Heart right ventricle (tissue), 16 donors: Measurements from ENCODE around the gene CLCN1. TPM values are rescaled to one million over a fixed set of nuclear protein-coding genes. Genes with fewer than 3 reads are reported as not detected.

ENCODE experiments used
- ATAC-seq, 8 donors: fragments of 200-7000 bp; cut with Tn5 transposase; one replicate each; pipeline ENCODE4 v1.9.1; 2020; ENCODE audit warnings: mild to moderate bottlenecking in 8 of 8, moderate library complexity in 8 of 8, moderate number of reproducible peaks in 1 of 8
- DNase-seq, 2 donors: peaks; one replicate each; pipeline ENCODE4 v3.0.0-alpha.2; 2020
- H3K27ac ChIP-seq, 10 donors: fragments of 200-600 bp; sonication (generic) in 2 of 10; one replicate each; pipeline versions ENCODE4 v1.5.0 to v1.8.0; 2020 to 2022; ENCODE audit warnings: mild to moderate bottlenecking in 3 of 10
- H3K27me3 ChIP-seq, 7 donors: fragments of 200-600 bp; one replicate each; pipeline ENCODE4 v1.8.0; 2021 to 2022; ENCODE audit warnings: mild to moderate bottlenecking in 2 of 7
- H3K36me3 ChIP-seq, 9 donors: fragments of 200-600 bp; sonication (generic) in 1 of 9; one replicate each; pipeline versions ENCODE4 v1.5.0 to v1.8.0; 2020 to 2022; ENCODE audit warnings: mild to moderate bottlenecking in 2 of 9
- H3K4me1 ChIP-seq, 9 donors: fragments of 200-600 bp; sonication (generic) in 1 of 9; one replicate each; pipeline versions ENCODE4 v1.5.0 to v1.8.0; 2020 to 2022; ENCODE audit warnings: mild to moderate bottlenecking in 4 of 9
- H3K4me3 ChIP-seq, 10 donors: fragments of 200-600 bp; sonication (generic) in 2 of 10; one replicate each; pipeline versions ENCODE4 v1.5.0 to v1.8.0; 2020 to 2022; ENCODE audit warnings: mild to moderate bottlenecking in 7 of 10, moderate library complexity in 2 of 10
- H3K9me3 ChIP-seq, 11 donors: fragments of 200-600 bp in 10 of 11; sonication (generic) in 2 of 11; one replicate each; pipeline versions ENCODE4 v1.5.0 to v1.8.0; 2013 to 2022; ENCODE audit warnings: mild to moderate bottlenecking in 2 of 11, control low read depth in 1 of 11, moderate library complexity in 1 of 11
- CTCF ChIP-seq, 9 donors: fragments of 200-600 bp; sonication (generic) in 2 of 9; IDR thresholded peaks; one replicate each; pipeline versions ENCODE4 v1.5.0 to v1.8.0; 2021 to 2022; ENCODE audit warnings: antibody characterized with exemption in 9 of 9, mild to moderate bottlenecking in 5 of 9, moderate library complexity in 1 of 9
- WGBS, 2 donors: extraction: QIAGEN DNeasy Blood & Tissue Kit; methylation state at CpG; one replicate each; pipeline ENCODE4 v1.1.7; 2013; ENCODE audit warnings: inconsistent platforms in 1 of 2; 5-methylcytosine and 5-hydroxymethylcytosine counted together
- intact Hi-C, 10 donors: fragments of 100-400 bp; cut with DNase I; formaldehyde crosslinking; loops; one replicate each; pipeline versions ENCODE4 v1.11.1 to v1.14.2; 2022
- polyA plus RNA-seq, 2 donors: library from polyadenylated mRNA; stranded (reverse); fragments of 200-250 nt; gene quantifications; one replicate each; pipeline ENCODE4 v1.2.3, GENCODE V29; 2013
- total RNA-seq, 10 donors: library from RNA; stranded (reverse); fragmentation: NEBNext Ultra II Directional in 3 of 10; extraction: Animal tissue kit (Norgen Biotek cat#: 25700) in 3 of 10; gene quantifications; one replicate each; pipeline versions ENCODE4 v1.2.1 to v1.2.4, GENCODE V29; 2021 to 2023
- donor health status: Arrhythmogenic right ventricular cardiomyopathy.
- donor health status: ischemic (EF 13 %, LVEDD 7.1; RV severe dilation, severe dysfunction).
- donor health status: healthy with polysubstance abuse.
- donor health status: DM: no; HTN: yes; CAD: no.
- donor health status: DM: no; HTN: no; CAD: no.
- donor health status: ischemic (EF 25% LVEDD 6.9; RV normal size, moderate dysfunction).
- donor health status: ischemic (EF 25% LVEDD 5.7; RV mildly dilated, moderate dysfunction).
- donor health status: healthy.
- donor health status: DM: yes; HTN: yes; CAD: no.
- donor health status: Ischemic cardiomyopathy.
- donor health status: ischemic (EF 35%, LVEDD 5.7; RV mildly dilated, moderate dysfunction).
- donor health status: nonischemic (EF 11% LVEDD 7.7; RV severe dilation, severe dysfunction).
- donor health status: DM: yes; HTN: yes; CAD: no.
- donor health status: PGD.
- donor health status: ischemic (EF 29% LVEDD 5.4; RV normal size, mild dysfunction).
- donor health status: nonischemic (EF 23%, LVEDD 6.1; RV moderate dilation, normal function).

The CLCN1 gene
- total and polyA plus RNA-seq, 12 donors: 0.01 TPM; not detected in 11

- H3K36me3 ChIP-seq: peaks cover 0 to 90% (median 25%) of the 10 kb centered on the region in 9 donors
- no peak overlapping the region for H3K27ac ChIP-seq
- H3K9me3 ChIP-seq: no peaks in the 10 kb centered on the region
- ATAC-seq: no peak
- DNase-seq: no peak
- intact Hi-C loops: loop anchor here in 1 of 10 donors (10.0 kb wide), 1 partner anchor 124 kb away; the partner anchor contains the start of gene GSTK1
- no peaks in the 10 kb centered on the region for H3K27me3 ChIP-seq
- H3K4me3 ChIP-seq: no peak overlapping the region
- TF ChIP-seq CTCF (IDR thresholded peaks at IDR 0.05): no peak
- 88 to 91% methylated on average over 28 of the region's 28 CpGs for WGBS, 2 donors
- H3K4me1 ChIP-seq: peaks cover 23 to 99% (median 75%) of the 10 kb centered on the region in 9 donors
Observed at GRCh38 chr7:143388491-143389101, 72.7 kb downstream of the CLCN1 start.

- no peak for ATAC-seq
- Histone ChIP-seq H3K9me3 (no peaks in the 10 kb centered on the region), H3K36me3 (peaks cover 0 to 84% (median 25%) of the 10 kb centered on the region in 9 donors), H3K27ac (peak overlapping the region in 4 of 10 donors; percentile 11 to 42 (median 26)), H3K4me3 (no peak overlapping the region), H3K4me1 (peaks cover 23 to 92% (median 75%) of the 10 kb centered on the region in 9 donors), H3K27me3 (no peaks in the 10 kb centered on the region)
- TF ChIP-seq CTCF (IDR thresholded peaks at IDR 0.05): no peak
- 85 to 88% methylated on average over 15 of the region's 15 CpGs for WGBS, 2 donors
- no peak for DNase-seq
- intact Hi-C loops: loop anchor here in 1 of 10 donors (10.0 kb wide), 1 partner anchor 125 kb away; the partner anchor contains the start of gene GSTK1
Observed at GRCh38 chr7:143389316-143390103, 73.6 kb downstream of the CLCN1 start.

- Histone ChIP-seq H3K27me3 (no peaks in the 10 kb centered on the region), H3K4me3 (no peak overlapping the region), H3K4me1 (peaks cover 17 to 92% (median 74%) of the 10 kb centered on the region in 9 donors), H3K27ac (peak overlapping the region in 3 of 10 donors; percentile 9 to 86 (median 26)), H3K9me3 (no peaks in the 10 kb centered on the region), H3K36me3 (peaks cover 0 to 76% (median 25%) of the 10 kb centered on the region in 9 donors)
- DNase-seq: no peak
- TF ChIP-seq CTCF (IDR thresholded peaks at IDR 0.05): no peak
- no peak for ATAC-seq
- 77% methylated on average over 10 of the region's 10 CpGs for WGBS, 2 donors
- intact Hi-C loops: no loop called here
Observed at GRCh38 chr7:143390104-143390772, 74.3 kb downstream of the CLCN1 start.

- intact Hi-C loops: no loop called here
Observed at GRCh38 chr7:143390773-143391317, 74.9 kb downstream of the CLCN1 start.

More at GRCh38 chr7:143390773-143391317, 74.9 kb downstream of the CLCN1 start:
- peaks cover 0 to 71% (median 25%) of the 10 kb centered on the region in 9 donors for H3K36me3 ChIP-seq
- DNase-seq (no peak), ATAC-seq (no peak)
- H3K27ac ChIP-seq: peak overlapping the region in 9 of 10 donors; percentile 72 to 95 (median 86)
- no peaks in the 10 kb centered on the region for H3K27me3 ChIP-seq
- WGBS, 2 donors: 81 to 83% methylated on average over 9 of the region's 9 CpGs
- peaks cover 17 to 92% (median 74%) of the 10 kb centered on the region in 9 donors for H3K4me1 ChIP-seq
- TF ChIP-seq CTCF (IDR thresholded peaks at IDR 0.05): no peak
- H3K4me3 ChIP-seq: no peak overlapping the region
- no peaks in the 10 kb centered on the region for H3K9me3 ChIP-seq
